Measurements from ENCODE around the gene XYLT1.

- TF ChIP-seq CTCF (IDR thresholded peaks at IDR 0.05) (no peak), POLR2A (IDR thresholded peaks at IDR 0.05) (no peak)
These were observed 138.8 kb downstream of the XYLT1 start for GRCh38 chr16:17331991-17332390.

Measured in thyroid gland (tissue), 4 donors.